ACC112 (cell line): Measurements from ENCODE around the gene ABCC11.

Experiments
- H2AFZ ChIP-seq: fragments of 200-600 bp; sonication (generic); one replicate; pipeline ENCODE4 v1.6.0; 2017; ENCODE audit warnings: antibody characterized with exemption, low read length; ENCODE audit not compliant: unreplicated experiment
- H3K27ac ChIP-seq: fragments of 200-600 bp; sonication (generic); 2 replicates; pipeline ENCODE4 v1.5.1; 2014; ENCODE audit warnings: low read depth, mild to moderate bottlenecking, antibody characterized with exemption, low read length, moderate library complexity
- H3K27me3 ChIP-seq: fragments of 200-600 bp; sonication (generic); 2 replicates; pipeline ENCODE4 v1.6.1; 2014; ENCODE audit warnings: mild to moderate bottlenecking, antibody characterized with exemption, low read length, moderate library complexity, mixed read lengths; ENCODE audit not compliant: insufficient read depth
- H3K36me3 ChIP-seq: fragments of 200-600 bp; sonication (generic); 2 replicates; pipeline ENCODE4 v1.6.1; 2016; ENCODE audit warnings: mild to moderate bottlenecking, antibody characterized with exemption, low read length, moderate library complexity, mixed read lengths; ENCODE audit not compliant: insufficient read depth
- H3K4me1 ChIP-seq: fragments of 200-600 bp; sonication (generic); one replicate; pipeline ENCODE4 v1.6.1; 2016; ENCODE audit warnings: low read length, mixed read lengths; ENCODE audit not compliant: insufficient read depth, unreplicated experiment, control insufficient read depth
- H3K4me3 ChIP-seq: fragments of 200-600 bp; sonication (generic); 2 replicates; pipeline ENCODE4 v1.5.1; 2014; ENCODE audit warnings: mild to moderate bottlenecking, low read depth, low read length
- H3K79me2 ChIP-seq: fragments of 200-600 bp; sonication (generic); one replicate; pipeline ENCODE4 v1.6.0; 2016; ENCODE audit warnings: low read length; ENCODE audit not compliant: control insufficient read depth, unreplicated experiment, insufficient read depth

The ABCC11 gene

GRCh38 chr16:48146710-48147109 is 100.6 kb downstream of the ABCC11 start:
- Histone ChIP-seq H3K27ac (no peak overlapping the region), H3K4me3 (no peak overlapping the region), H3K36me3 (no peaks in the 10 kb centered on the region), H3K79me2 (no peaks in the 10 kb centered on the region), H3K4me1 (no peaks in the 10 kb centered on the region), H3K27me3 (no peaks in the 10 kb centered on the region), H2AFZ (no peak overlapping the region)

GRCh38 chr16:48146131-48146530 is 101.2 kb downstream of the ABCC11 start:
- Histone ChIP-seq H3K79me2 (no peaks in the 10 kb centered on the region), H2AFZ (no peak overlapping the region)

GRCh38 chr16:48143812-48144368 is 103.4 kb downstream of the ABCC11 start:
- no peaks in the 10 kb centered on the region for H3K27me3 ChIP-seq
- no peak overlapping the region for H2AFZ ChIP-seq
- H3K36me3 ChIP-seq: no peaks in the 10 kb centered on the region
- no peaks in the 10 kb centered on the region for H3K79me2 ChIP-seq
- no peak overlapping the region for H3K4me3 ChIP-seq
- H3K27ac ChIP-seq: no peak overlapping the region
- H3K4me1 ChIP-seq: no peaks in the 10 kb centered on the region

More at GRCh38 chr16:48146131-48146530, 101.2 kb downstream of the ABCC11 start:
- Histone ChIP-seq H3K4me1 (no peaks in the 10 kb centered on the region), H3K4me3 (no peak overlapping the region), H3K36me3 (no peaks in the 10 kb centered on the region), H3K27ac (no peak overlapping the region), H3K27me3 (no peaks in the 10 kb centered on the region)

GRCh38 chr16:48140821-48141220 is 106.5 kb downstream of the ABCC11 start:
- Histone ChIP-seq H3K27me3 (no peaks in the 10 kb centered on the region), H3K79me2 (no peaks in the 10 kb centered on the region), H2AFZ (no peak overlapping the region), H3K27ac (no peak overlapping the region), H3K4me3 (no peak overlapping the region), H3K36me3 (no peaks in the 10 kb centered on the region), H3K4me1 (no peaks in the 10 kb centered on the region)

- H3K4me3 ChIP-seq: no peak overlapping the region
- no peak overlapping the region for H3K27ac ChIP-seq
- H3K27me3 ChIP-seq: no peaks in the 10 kb centered on the region
- H3K79me2 ChIP-seq: no peaks in the 10 kb centered on the region
- H3K36me3 ChIP-seq: no peaks in the 10 kb centered on the region
- H2AFZ ChIP-seq: no peak overlapping the region
- no peaks in the 10 kb centered on the region for H3K4me1 ChIP-seq
Observed at GRCh38 chr16:48139517-48139916, 107.8 kb downstream of the ABCC11 start.

- Histone ChIP-seq H3K27ac (no peak overlapping the region), H2AFZ (no peak overlapping the region), H3K4me1 (no peaks in the 10 kb centered on the region), H3K79me2 (no peaks in the 10 kb centered on the region), H3K27me3 (no peaks in the 10 kb centered on the region), H3K36me3 (no peaks in the 10 kb centered on the region), H3K4me3 (no peak overlapping the region)
Observed at GRCh38 chr16:48138543-48138942, 108.8 kb downstream of the ABCC11 start.

GRCh38 chr16:48137822-48138221 is 109.5 kb downstream of the ABCC11 start:
- Histone ChIP-seq H3K79me2 (no peaks in the 10 kb centered on the region), H3K27ac (no peak overlapping the region), H3K4me3 (no peak overlapping the region), H2AFZ (no peak overlapping the region), H3K36me3 (no peaks in the 10 kb centered on the region), H3K4me1 (no peaks in the 10 kb centered on the region), H3K27me3 (no peaks in the 10 kb centered on the region)

- H3K27me3 ChIP-seq: no peaks in the 10 kb centered on the region
- H3K27ac ChIP-seq: no peak overlapping the region
- no peak overlapping the region for H2AFZ ChIP-seq
- no peaks in the 10 kb centered on the region for H3K4me1 ChIP-seq
- H3K4me3 ChIP-seq: no peak overlapping the region
- no peaks in the 10 kb centered on the region for H3K79me2 ChIP-seq
- H3K36me3 ChIP-seq: no peaks in the 10 kb centered on the region
Observed at GRCh38 chr16:48136547-48137360, 110.6 kb downstream of the ABCC11 start.

- H3K27me3 ChIP-seq: no peaks in the 10 kb centered on the region
- H3K36me3 ChIP-seq: no peaks in the 10 kb centered on the region
- no peaks in the 10 kb centered on the region for H3K79me2 ChIP-seq
- no peak overlapping the region for H3K4me3 ChIP-seq
- no peak overlapping the region for H2AFZ ChIP-seq
- H3K4me1 ChIP-seq: peaks cover 2% of the 10 kb centered on the region
- no peak overlapping the region for H3K27ac ChIP-seq
Observed at GRCh38 chr16:48133455-48134211, 113.7 kb downstream of the ABCC11 start.

- Histone ChIP-seq H3K4me1 (peaks cover 8% of the 10 kb centered on the region), H3K27me3 (no peaks in the 10 kb centered on the region)
Observed at GRCh38 chr16:48132696-48133095, 114.6 kb downstream of the ABCC11 start.

More at GRCh38 chr16:48132696-48133095, 114.6 kb downstream of the ABCC11 start:
- H3K4me3 ChIP-seq: no peak overlapping the region
- H3K27ac ChIP-seq: no peak overlapping the region
- no peaks in the 10 kb centered on the region for H3K36me3 ChIP-seq
- H2AFZ ChIP-seq: no peak overlapping the region
- H3K79me2 ChIP-seq: no peaks in the 10 kb centered on the region
